H1 (cell line): ENCODE results near the gene GPC3. TPM values are rescaled to one million over a fixed set of nuclear protein-coding genes. Genes with fewer than 3 reads are reported as not detected.

Experiments used
- ATF3 ChIP-seq: IDR thresholded peaks from 2 replicates; pipeline ENCODE4 v1.6.1; 2011; ENCODE audit warnings: low read depth, mild to moderate bottlenecking, low read length; ENCODE audit not compliant: insufficient read depth
- BRCA1 ChIP-seq: IDR thresholded peaks from 2 replicates; pipeline ENCODE4 v1.6.1; 2012; ENCODE audit warnings: low read depth, low read length, improper control_type of control experiment
- CHD7 ChIP-seq: fragments of 300-600 bp; sonication (generic); IDR thresholded peaks from 2 replicates; pipeline ENCODE4 v1.7.1; 2012; ENCODE audit warnings: low read length, moderate library complexity, mild to moderate bottlenecking, inconsistent platforms; ENCODE audit not compliant: insufficient replicate concordance
- E2F6 ChIP-seq: IDR thresholded peaks from 2 replicates; pipeline ENCODE4 v1.6.1; 2012; ENCODE audit warnings: inconsistent platforms
- FOSL1 ChIP-seq: IDR thresholded peaks from 2 replicates; pipeline ENCODE4 v1.6.1; 2011; ENCODE audit warnings: mild to moderate bottlenecking, low read depth, low read length, moderate library complexity; ENCODE audit not compliant: insufficient read depth
- NRF1 ChIP-seq: IDR thresholded peaks from 2 replicates; pipeline ENCODE4 v1.6.1; 2011; ENCODE audit warnings: mild to moderate bottlenecking, low read depth, low read length, improper control_type of control experiment
- RFX5 ChIP-seq: IDR thresholded peaks from 2 replicates; pipeline ENCODE4 v1.6.1; 2011; ENCODE audit warnings: low read depth, low read length, improper control_type of control experiment, borderline replicate concordance
- RXRA ChIP-seq: IDR thresholded peaks from 2 replicates; pipeline ENCODE4 v1.6.1; 2011; ENCODE audit warnings: low read depth, mild to moderate bottlenecking, low read length, moderate library complexity; ENCODE audit not compliant: insufficient read depth
- SIRT6 ChIP-seq: IDR thresholded peaks from one replicate; pipeline ENCODE4 v1.7.1; 2012; ENCODE audit warnings: low read length, inconsistent platforms
- SP4 ChIP-seq: IDR thresholded peaks from 2 replicates; pipeline ENCODE4 v1.6.1; 2012; ENCODE audit warnings: low read length, inconsistent platforms
- polyA plus RNA-seq, 7 experiments: library from polyadenylated mRNA; depleted of rRNA in 3 of 7; stranded (reverse) in 5 of 7; unstranded in 2 of 7; fragments of >200 nt in 5 of 7; fragments of 200-250 nt in 2 of 7; gene quantifications; 1 replicate in 5 of 7; 2 replicates in 1 of 7; 4 replicates in 1 of 7; pipeline versions ENCODE4 v1.2.1 to v1.2.3, GENCODE V29; 2011 to 2013; ENCODE audit warnings: missing spikeins in 2 of 7, mixed read lengths in 2 of 7
- total RNA-seq: library from RNA; stranded (reverse); fragmentation: NEBNext Ultra II Directional; extraction: Animal tissue kit (Norgen Biotek cat#: 25700); gene quantifications from 2 replicates; pipeline ENCODE4 v1.2.1, GENCODE V29; 2021

GPC3 gene
- total and polyA plus RNA-seq, 2 of the 8 experiments (the other 6 are each of a cell fraction or from before 2014, with no cell fraction given): 64.8 to 71.9 TPM

DNA sequence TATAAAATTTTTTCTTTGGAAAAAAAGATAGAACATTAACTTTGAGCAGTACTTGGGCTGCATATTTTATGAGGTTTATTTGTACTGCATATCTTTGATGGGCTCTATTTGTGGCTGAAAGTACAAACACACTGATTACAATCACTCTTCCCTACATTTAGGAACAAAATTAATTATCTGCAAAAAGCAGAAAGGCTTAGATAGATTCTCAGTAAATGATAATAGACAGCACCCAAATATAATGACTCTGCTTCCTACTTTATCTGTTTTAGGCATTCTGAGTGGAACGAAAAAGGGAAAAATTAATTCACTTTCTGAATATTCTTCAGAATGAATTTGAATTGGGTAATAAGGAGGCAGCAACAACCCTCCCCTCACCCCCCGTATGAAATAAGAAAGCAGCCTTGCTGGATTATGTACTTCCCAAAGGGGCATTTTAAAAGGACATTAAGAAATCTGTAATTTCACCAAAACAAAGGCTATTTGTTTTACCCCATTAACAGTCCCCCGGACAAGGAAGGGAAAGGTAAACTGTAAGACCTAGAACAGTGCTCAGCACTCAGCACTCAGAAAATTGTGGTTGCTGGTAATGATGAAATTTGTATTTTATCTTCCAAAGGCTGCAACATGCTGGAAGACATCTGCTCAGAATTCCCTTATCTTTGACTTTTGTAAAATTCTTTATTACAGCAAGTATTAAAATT is 242.6 kb downstream of the GPC3 start (continued):
- no peak for TF ChIP-seq CHD7
- TF ChIP-seq SP4: no peak
- TF ChIP-seq RFX5: no peak
- no peak for TF ChIP-seq SIRT6
- TF ChIP-seq E2F6: no peak
- no peak for TF ChIP-seq FOSL1
- TF ChIP-seq NRF1: no peak
- no peak for TF ChIP-seq ATF3
- TF ChIP-seq RXRA: no peak
- TF ChIP-seq BRCA1: no peak
